HepG2 (cell line): ENCODE data around the gene CD300H.

Source experiments
- ASH2L ChIP-seq: fragments of 300-600, 200-600 bp; sonication (generic); IDR thresholded peaks from 2 replicates; pipeline ENCODE4 v1.7.0; 2017; ENCODE audit warnings: low read depth, mild to moderate bottlenecking, moderate library complexity, mixed read lengths, low read length; ENCODE audit not compliant: insufficient read length
- ESRRA ChIP-seq: sonication (generic); formaldehyde crosslinking; IDR thresholded peaks from 2 replicates; pipeline ENCODE4 v1.5.1; 2020; ENCODE audit warnings: mild to moderate bottlenecking, low read depth, missing genetic modification reagents
- NPAS2 ChIP-seq: sonication (generic); formaldehyde crosslinking; IDR thresholded peaks from 2 replicates; pipeline ENCODE4 v1.8.0; 2022; ENCODE audit warnings: mild to moderate bottlenecking, missing genetic modification reagents, borderline replicate concordance
- PAX8 ChIP-seq: sonication (generic); formaldehyde crosslinking; IDR thresholded peaks from 2 replicates; pipeline ENCODE4 v1.8.0; 2022; ENCODE audit warnings: mild to moderate bottlenecking, missing genetic modification reagents, borderline replicate concordance
- SMAD9 ChIP-seq: sonication (generic); formaldehyde crosslinking; IDR thresholded peaks from 2 replicates; pipeline ENCODE4 v1.5.1; 2020; ENCODE audit warnings: mild to moderate bottlenecking, missing genetic modification reagents
- ZSCAN21 ChIP-seq: sonication (generic); formaldehyde crosslinking; IDR thresholded peaks from 2 replicates; pipeline ENCODE4 v1.8.0; 2022; ENCODE audit warnings: mild to moderate bottlenecking, missing genetic modification reagents, moderate library complexity, borderline replicate concordance

- TF ChIP-seq ASH2L (no peak), ZSCAN21 (CRISPR knock-in tag) (no peak), NPAS2 (CRISPR knock-in tag) (no peak), ESRRA (CRISPR knock-in tag) (no peak), SMAD9 (no peak), PAX8 (CRISPR knock-in tag) (no peak)
Measured at GRCh38 chr17:74598346-74599022, 31.2 kb upstream of the CD300H start.
